DMS153 treated with DMSO at 0.1 percent for 48 hours (cell line): ENCODE results near the gene GRID2IP.
"Not testable (repeated sequence)": the region's sequence is repeated elsewhere in the genome, so short reads cannot be mapped to it uniquely, and the experiment has no call there.

ENCODE experiments used
- DNase-seq: peaks from one replicate; lab custom pipeline; 2025; ENCODE audit not compliant: unreplicated experiment; lab: John Stamatoyannopoulos, UW

GRID2IP gene

DNA sequence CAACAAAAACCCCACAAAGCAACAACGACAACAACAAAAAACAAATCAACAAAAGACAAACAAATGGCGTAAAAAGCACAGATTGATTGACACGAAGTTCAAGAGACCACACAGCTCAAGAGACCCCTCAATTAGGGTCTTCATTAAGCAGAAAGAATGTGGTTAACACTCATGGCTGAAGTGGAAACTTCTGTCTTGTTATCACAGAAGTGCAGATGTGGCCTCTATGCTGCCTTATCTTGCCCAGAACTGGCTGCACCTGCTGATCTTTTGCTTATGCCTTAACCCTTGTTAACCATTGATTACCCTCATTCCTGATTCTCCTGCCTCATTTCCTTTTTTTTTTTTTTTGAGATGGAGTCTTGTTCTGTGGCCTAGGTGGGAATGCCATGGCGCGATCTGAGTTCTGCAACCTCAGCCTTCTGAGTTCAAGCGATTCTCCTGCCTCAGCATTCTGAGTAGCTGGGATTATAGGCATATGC lies 100.0 kb downstream of the GRID2IP start:
- DNase-seq: no peak

DNA sequence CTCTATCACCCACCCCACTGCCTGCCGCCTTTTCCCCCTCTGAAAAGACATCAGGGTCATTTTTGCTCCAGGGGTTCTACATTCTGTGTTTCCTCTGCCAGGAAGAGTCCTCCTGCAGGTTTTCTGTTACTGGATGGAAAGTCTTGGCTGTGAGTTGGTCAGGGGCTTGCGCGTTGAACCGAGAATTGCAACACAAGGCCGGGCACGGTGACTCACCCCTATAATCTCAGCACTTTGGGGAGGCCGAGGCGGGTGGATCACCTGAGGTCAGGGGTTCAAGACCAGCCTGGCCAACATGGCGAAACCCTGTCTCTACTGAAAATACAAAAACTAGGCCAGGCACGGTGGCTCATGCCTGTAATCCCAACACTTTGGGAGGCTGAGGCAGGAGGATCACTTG lies 100.7 kb downstream of the GRID2IP start:
- DNase-seq: not testable (repeated sequence)

DNA sequence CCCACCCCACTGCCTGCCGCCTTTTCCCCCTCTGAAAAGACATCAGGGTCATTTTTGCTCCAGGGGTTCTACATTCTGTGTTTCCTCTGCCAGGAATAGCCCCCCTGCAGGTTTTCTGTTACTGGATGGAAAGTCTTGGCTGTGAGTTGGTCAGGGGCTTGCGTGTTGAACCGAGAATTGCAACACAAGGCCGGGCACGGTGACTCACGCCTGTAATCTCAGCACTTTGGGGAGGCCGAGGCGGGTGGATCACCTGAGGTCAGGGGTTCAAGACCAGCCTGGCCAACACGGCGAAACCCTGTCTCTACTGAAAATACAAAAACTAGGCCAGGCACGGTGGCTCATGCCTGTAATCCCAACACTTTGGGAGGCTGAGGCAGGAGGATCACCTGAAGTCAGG lies 101.4 kb downstream of the GRID2IP start:
- not testable (repeated sequence) for DNase-seq

DNA sequence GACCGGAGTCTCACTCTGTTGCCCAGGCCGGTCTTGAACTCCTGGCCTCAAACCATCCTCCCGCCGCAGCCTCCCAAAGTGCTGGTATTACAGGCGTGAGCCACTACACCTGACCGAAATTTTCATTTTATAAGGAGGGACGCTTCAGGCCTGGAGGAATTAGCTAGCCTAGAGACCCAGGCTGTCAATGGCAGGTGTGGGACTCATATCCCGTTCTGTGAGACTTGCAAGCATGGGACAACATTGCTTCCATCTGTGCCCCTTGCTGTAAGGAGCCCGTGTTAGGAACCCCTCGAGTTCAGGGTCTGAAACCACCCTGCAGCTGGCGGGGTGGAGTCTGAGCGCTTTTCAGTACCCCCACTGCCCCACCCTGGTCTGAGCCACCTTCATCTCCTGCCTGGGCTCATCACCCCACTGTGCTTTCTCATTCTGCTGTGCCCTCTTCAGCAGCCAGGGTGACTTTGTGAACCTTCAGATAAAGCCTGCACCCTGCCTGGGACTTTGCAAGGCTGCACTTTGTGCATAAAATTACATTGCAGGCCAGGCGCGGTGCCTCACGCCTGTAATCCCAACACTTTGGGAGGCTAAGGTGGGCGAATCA lies 102.2 kb downstream of the GRID2IP start:
- DNase-seq: no peak

DNA sequence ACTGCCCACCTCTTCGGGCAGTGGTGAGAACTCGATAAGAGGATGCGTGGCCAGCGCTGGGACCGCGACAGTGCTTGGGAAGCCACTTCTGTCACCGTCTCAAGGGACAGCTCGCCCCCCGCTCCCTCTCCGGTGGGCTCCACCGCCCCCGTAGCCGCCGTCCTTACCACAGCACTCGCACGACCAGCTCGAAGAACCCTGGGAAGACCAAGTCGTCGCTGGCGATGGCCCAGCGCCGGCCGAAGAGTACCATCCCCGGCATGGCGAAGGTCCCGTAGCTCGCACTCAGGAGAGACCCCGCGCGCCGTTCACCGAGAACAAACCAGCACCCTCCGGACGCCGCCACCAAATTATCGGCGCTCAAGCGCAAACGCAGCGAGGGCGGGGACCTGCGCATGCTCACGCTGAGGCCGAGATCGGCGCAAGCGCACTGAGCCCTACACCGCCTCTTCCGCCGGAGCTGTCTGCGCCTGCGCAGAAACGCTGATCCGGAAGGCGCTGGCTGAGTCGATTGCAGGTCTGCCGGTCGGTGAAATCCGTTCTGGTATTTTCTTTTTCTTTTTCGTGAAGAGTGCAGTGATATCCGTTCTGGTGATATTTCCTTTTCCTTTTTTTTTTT lies 103.6 kb downstream of the GRID2IP start, which contains the start of gene DAGLB:
DAGLB (minus strand) TSS at position 374 of the 619 bp plus-strand sequence; CDS start at position 262, 112 bp downstream.
- peak; percentile 97 for DNase-seq
